Measurements from ENCODE around the gene CXCL17. TPM values are rescaled to one million over a fixed set of nuclear protein-coding genes. Genes with fewer than 3 reads are reported as not detected.

Gene CXCL17
- total RNA-seq, 1 experiment from 2014 or later, result 0.32 TPM

DNA sequence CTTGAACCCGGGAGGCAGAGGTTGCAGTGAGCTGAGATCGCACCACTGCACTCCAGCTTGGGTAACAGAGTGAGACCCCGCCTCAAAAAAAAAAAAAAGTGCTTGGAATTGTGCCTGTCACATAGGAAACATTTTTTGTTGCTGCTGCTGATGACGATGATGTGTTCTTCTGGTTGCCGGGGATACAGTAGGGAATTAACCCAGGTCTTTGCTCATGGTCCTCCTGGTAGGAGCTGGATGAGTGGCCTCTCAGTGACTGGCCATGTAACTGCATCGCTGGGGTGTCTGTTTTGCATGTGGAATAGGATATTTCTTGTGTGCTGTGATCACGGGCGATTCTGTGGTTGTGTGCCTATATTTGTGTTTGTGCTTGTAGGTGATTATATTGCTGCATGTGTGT lies 48.0 kb downstream of the CXCL17 start:
- DNase-seq (ENCODE audit: low read depth, low spot score) (no peak), ATAC-seq (no peak)
- H3K27me3 ChIP-seq (ENCODE audit: insufficient read depth, low read length), result no peaks in the 10 kb centered on the region
- ChIA-PET POLR2A (no interaction called here), CTCF (no interaction called here), RAD21 (ENCODE audit: low non-redundant PET in 1 of 2, low total read pairs in 2 of 2, uncharacterized antibody in 2 of 2, unreplicated experiment in 2 of 2) (no interaction called here)
- no peak overlapping the region for H3K9ac ChIP-seq (ENCODE audit: low read length)
- intact Hi-C loops (cut with micrococcal nuclease), result loop anchor here (5.0 kb wide), 2 partner anchors 152 to 287 kb away; partner anchors contain the start of gene GSK3A
- H2AFZ ChIP-seq (ENCODE audit: low read depth, low read length, poor library complexity, severe bottlenecking), result no peak overlapping the region
- no peaks in the 10 kb centered on the region for H3K9me3 ChIP-seq (ENCODE audit: control insufficient read depth in 1 of 2, insufficient read depth in 1 of 2, low read depth in 1 of 2, low read length in 2 of 2)
- H3K4me1 ChIP-seq (ENCODE audit: control insufficient read depth in 1 of 2, insufficient read depth in 2 of 2, low read length in 2 of 2), result peaks cover 10 to 33% of the 10 kb centered on the region in 2 experiments
- no TSS peak for BruUV-seq (replicated peaks)
- TF ChIP-seq, protein P1, sequence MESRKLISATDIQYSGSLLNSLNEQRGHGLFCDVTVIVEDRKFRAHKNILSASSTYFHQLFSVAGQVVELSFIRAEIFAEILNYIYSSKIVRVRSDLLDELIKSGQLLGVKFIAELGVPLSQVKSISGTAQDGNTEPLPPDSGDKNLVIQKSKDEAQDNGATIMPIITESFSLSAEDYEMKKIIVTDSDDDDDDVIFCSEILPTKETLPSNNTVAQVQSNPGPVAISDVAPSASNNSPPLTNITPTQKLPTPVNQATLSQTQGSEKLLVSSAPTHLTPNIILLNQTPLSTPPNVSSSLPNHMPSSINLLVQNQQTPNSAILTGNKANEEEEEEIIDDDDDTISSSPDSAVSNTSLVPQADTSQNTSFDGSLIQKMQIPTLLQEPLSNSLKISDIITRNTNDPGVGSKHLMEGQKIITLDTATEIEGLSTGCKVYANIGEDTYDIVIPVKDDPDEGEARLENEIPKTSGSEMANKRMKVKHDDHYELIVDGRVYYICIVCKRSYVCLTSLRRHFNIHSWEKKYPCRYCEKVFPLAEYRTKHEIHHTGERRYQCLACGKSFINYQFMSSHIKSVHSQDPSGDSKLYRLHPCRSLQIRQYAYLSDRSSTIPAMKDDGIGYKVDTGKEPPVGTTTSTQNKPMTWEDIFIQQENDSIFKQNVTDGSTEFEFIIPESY (IDR thresholded peaks at IDR 0.05; ENCODE audit: extremely low read depth, insufficient replicate concordance, low read length), result no peak
- TF ChIP-seq ZFX (IDR thresholded peaks at IDR 0.05) (no peak), TCF7L2 (IDR thresholded peaks at IDR 0.05; ENCODE audit: borderline replicate concordance, extremely low read depth, insufficient read depth, insufficient read length) (no peak)
- H3K27ac ChIP-seq (ENCODE audit: low read depth, low read length), result no peak overlapping the region
- peaks cover 22% of the 10 kb centered on the region for H3K79me2 ChIP-seq (ENCODE audit: insufficient read depth, low read length)
- H3K4me2 ChIP-seq (ENCODE audit: low read length), result no peak overlapping the region
- H3K9me2 ChIP-seq (ENCODE audit: insufficient read depth), result no peaks in the 10 kb centered on the region
- H4K20me1 ChIP-seq (ENCODE audit: insufficient read depth), result no peaks in the 10 kb centered on the region
- H3K36me3 ChIP-seq (ENCODE audit: control insufficient read depth in 1 of 2, insufficient read depth in 2 of 2, low read length in 2 of 2), result no peaks in the 10 kb centered on the region
- H3K4me3 ChIP-seq (replicated peaks in 1 of 2; ENCODE audit: low read depth in 1 of 2, low read length in 2 of 2), result no peak overlapping the region

DNA sequence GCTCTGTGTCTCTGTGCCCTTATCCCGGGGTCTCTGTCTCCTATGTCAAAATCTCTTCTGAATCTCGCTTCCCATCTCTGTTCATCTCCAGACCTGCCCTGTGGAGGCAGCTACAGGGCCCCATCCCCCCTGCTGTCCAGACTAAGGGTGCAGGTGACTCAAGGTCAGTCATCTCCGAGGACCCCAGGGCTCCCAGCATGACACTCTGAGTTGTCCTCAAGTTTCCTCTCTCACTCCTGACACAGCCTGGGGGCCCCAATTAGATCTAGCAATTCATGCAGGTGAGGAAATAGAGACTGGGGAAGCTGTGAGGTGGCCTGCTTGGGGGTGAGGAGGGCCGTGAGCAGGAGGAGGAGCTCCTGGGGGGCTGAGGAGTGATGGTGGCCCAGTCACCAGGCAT lies 50.6 kb downstream of the CXCL17 start:
- intact Hi-C loops (cut with micrococcal nuclease), result no loop called here
- Histone ChIP-seq H3K36me3 (ENCODE audit: control insufficient read depth in 1 of 2, insufficient read depth in 2 of 2, low read length in 2 of 2) (no peaks in the 10 kb centered on the region), H4K20me1 (ENCODE audit: insufficient read depth) (no peaks in the 10 kb centered on the region), H3K4me3 (replicated peaks in 1 of 2; ENCODE audit: low read depth in 1 of 2, low read length in 2 of 2) (no peak overlapping the region), H3K9me3 (ENCODE audit: control insufficient read depth in 1 of 2, insufficient read depth in 1 of 2, low read depth in 1 of 2, low read length in 2 of 2) (no peaks in the 10 kb centered on the region), H3K79me2 (ENCODE audit: insufficient read depth, low read length) (no peaks in the 10 kb centered on the region; the same call in 1 of the 2 replicates), H3K27me3 (ENCODE audit: insufficient read depth, low read length) (no peaks in the 10 kb centered on the region), H3K4me2 (ENCODE audit: low read length) (no peak overlapping the region), H2AFZ (ENCODE audit: low read depth, low read length, poor library complexity, severe bottlenecking) (no peak overlapping the region), H3K4me1 (ENCODE audit: control insufficient read depth in 1 of 2, insufficient read depth in 2 of 2, low read length in 2 of 2) (peaks cover 5 to 15% of the 10 kb centered on the region in 2 experiments), H3K27ac (ENCODE audit: low read depth, low read length) (no peak overlapping the region), H3K9ac (ENCODE audit: low read length) (no peak overlapping the region), H3K9me2 (ENCODE audit: insufficient read depth) (no peaks in the 10 kb centered on the region)
- ChIA-PET CTCF (no interaction called here), RAD21 (ENCODE audit: low non-redundant PET in 1 of 2, low total read pairs in 2 of 2, uncharacterized antibody in 2 of 2, unreplicated experiment in 2 of 2) (no interaction called here), POLR2A (no interaction called here)
- BruUV-seq (replicated peaks), result no TSS peak
- ATAC-seq (no peak), DNase-seq (ENCODE audit: low read depth, low spot score) (no peak)
- TF ChIP-seq RAD21 (IDR thresholded peaks at IDR 0.05; ENCODE audit: low read depth) (no peak), FOSL1 (IDR thresholded peaks at IDR 0.05; ENCODE audit: low read depth) (no peak), ZNF274 (IDR thresholded peaks at IDR 0.05; ENCODE audit: low read depth, low read length) (no peak), EZH2phosphoT487 (IDR thresholded peaks at IDR 0.05; ENCODE audit: borderline replicate concordance) (no peak), POLR2A (IDR thresholded peaks at IDR 0.05; ENCODE audit: borderline replicate concordance, extremely low read depth, insufficient read depth, insufficient read length) (no peak), YY1 (IDR thresholded peaks at IDR 0.05; ENCODE audit: extremely low read depth, insufficient replicate concordance, low read depth, low read length) (no peak), EGR1 (IDR thresholded peaks at IDR 0.05; ENCODE audit: low read depth) (no peak), SP1 (IDR thresholded peaks at IDR 0.05; ENCODE audit: low read depth) (no peak)
- TF ChIP-seq, protein P1 (IDR thresholded peaks at IDR 0.05; ENCODE audit: extremely low read depth, insufficient replicate concordance, low read length), result no peak
- TF ChIP-seq, protein P2, sequence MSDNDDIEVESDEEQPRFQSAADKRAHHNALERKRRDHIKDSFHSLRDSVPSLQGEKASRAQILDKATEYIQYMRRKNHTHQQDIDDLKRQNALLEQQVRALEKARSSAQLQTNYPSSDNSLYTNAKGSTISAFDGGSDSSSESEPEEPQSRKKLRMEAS (IDR thresholded peaks at IDR 0.05), result no peak
- TF ChIP-seq, protein P3, sequence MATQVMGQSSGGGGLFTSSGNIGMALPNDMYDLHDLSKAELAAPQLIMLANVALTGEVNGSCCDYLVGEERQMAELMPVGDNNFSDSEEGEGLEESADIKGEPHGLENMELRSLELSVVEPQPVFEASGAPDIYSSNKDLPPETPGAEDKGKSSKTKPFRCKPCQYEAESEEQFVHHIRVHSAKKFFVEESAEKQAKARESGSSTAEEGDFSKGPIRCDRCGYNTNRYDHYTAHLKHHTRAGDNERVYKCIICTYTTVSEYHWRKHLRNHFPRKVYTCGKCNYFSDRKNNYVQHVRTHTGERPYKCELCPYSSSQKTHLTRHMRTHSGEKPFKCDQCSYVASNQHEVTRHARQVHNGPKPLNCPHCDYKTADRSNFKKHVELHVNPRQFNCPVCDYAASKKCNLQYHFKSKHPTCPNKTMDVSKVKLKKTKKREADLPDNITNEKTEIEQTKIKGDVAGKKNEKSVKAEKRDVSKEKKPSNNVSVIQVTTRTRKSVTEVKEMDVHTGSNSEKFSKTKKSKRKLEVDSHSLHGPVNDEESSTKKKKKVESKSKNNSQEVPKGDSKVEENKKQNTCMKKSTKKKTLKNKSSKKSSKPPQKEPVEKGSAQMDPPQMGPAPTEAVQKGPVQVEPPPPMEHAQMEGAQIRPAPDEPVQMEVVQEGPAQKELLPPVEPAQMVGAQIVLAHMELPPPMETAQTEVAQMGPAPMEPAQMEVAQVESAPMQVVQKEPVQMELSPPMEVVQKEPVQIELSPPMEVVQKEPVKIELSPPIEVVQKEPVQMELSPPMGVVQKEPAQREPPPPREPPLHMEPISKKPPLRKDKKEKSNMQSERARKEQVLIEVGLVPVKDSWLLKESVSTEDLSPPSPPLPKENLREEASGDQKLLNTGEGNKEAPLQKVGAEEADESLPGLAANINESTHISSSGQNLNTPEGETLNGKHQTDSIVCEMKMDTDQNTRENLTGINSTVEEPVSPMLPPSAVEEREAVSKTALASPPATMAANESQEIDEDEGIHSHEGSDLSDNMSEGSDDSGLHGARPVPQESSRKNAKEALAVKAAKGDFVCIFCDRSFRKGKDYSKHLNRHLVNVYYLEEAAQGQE (IDR thresholded peaks at IDR 0.05; ENCODE audit: low read depth), result no peak

Data from HCT116 (cell line).